ENCODE data around the gene ZNF689. TPM values are rescaled to one million over a fixed set of nuclear protein-coding genes. Genes with fewer than 3 reads are reported as not detected.
A peak's percentile ranks its signal among the peaks of the same experiment; 100 is the strongest.

Gene ZNF689
- total and polyA plus RNA-seq, 7 experiments from 2014 or later = 6.8 to 15.6 (median 12.4) TPM

DNA sequence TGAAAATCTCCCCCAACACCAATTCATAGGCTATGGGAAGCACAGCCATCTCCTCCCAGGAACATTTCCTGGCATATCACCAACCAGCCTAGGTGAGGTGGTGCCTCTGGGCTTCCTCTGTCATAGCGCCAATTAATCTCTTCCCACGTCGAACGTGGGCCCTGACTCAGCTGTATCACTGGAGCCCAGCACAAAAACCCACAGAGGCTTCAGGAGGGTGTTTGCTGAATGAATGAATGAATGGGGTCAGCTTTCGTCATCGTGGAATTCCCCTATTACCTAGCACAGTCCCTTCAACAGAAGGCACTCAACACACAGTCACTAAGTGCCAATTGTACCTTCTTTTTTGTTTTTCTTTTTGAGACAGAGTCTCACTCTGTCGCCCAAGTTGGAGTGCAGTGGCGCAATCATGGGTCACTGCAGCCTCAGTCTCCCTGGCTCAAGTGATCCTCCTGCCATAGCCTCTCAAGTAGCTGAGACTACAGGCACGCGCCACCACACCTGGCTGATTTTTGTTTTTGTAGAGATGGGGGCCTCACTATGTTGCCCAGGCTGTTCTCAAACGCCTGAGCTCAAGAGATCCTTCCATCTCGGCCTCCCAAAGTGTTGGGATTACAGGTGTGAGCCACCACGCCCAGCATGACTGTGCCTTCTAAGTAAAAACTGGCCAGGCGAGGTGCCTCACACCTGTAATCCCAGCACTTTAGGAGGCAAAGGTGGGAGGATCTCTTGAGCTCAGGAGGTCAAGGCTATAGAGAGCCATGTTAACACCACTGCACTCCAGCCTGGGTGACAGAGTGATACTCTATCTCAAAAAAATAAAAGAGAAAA is 42.8 kb downstream of the ZNF689 start:
- H3K9me3 ChIP-seq (ENCODE audit: control insufficient read depth in 2 of 3, low read length in 3 of 3) = no peaks in the 10 kb centered on the region
- H3K27ac Mint-ChIP-seq = peak overlapping the region; percentile 97 to 100 (median 99)
- H3K27me3 ChIP-seq (ENCODE audit: control insufficient read depth in 2 of 2, insufficient read depth in 2 of 2, low read length in 2 of 2) = no peaks in the 10 kb centered on the region
- H3K36me3 Mint-ChIP-seq = peaks cover 0 to 4% (median 0%) of the 10 kb centered on the region in 5 donors
- peaks cover 33 to 37% of the 10 kb centered on the region in 2 donors for H3K4me1 ChIP-seq (ENCODE audit: control insufficient read depth in 2 of 2, insufficient read depth in 2 of 2, low read length in 2 of 2)
- POLR2A ChIA-PET = interaction anchor here (0.6 to 3.2 kb wide), 11 partner anchors 9 to 185 kb away, joined by 3 to 18 read pairs (median 6); partner anchors contain the start of genes DCTPP1, SEPTIN1, ZNF747 and ZNF764
- H3K27me3 Mint-ChIP-seq = no peaks in the 10 kb centered on the region
- DNase-seq (peak in 3 of 9 donors; percentile 22 to 60 (median 58)), ATAC-seq (peak; percentile 5)
- H3K4me3 ChIP-seq (ENCODE audit: low read length) = peak overlapping the region; percentile 9
- H3K27ac ChIP-seq (ENCODE audit: low read depth, low read length) = peak overlapping the region; percentile 85
- H3K4me3 Mint-ChIP-seq = peak overlapping the region in 9 of 10 donors; percentile 71 to 86 (median 84)
- CTCF ChIA-PET = interaction anchor here (0.6 to 1.9 kb wide), 2 partner anchors 10 to 162 kb away, joined by 3 to 5 read pairs; no protein-coding TSS in a partner anchor
- H3K36me3 ChIP-seq (ENCODE audit: control insufficient read depth in 2 of 3, insufficient read depth in 3 of 3, low read length in 3 of 3) = no peaks in the 10 kb centered on the region
- H3K9me3 Mint-ChIP-seq = peaks cover 0 to 2% (median 0%) of the 10 kb centered on the region in 11 donors
- H3K4me1 Mint-ChIP-seq = peaks cover 18 to 57% (median 36%) of the 10 kb centered on the region in 7 donors
- intact Hi-C loops (cut with micrococcal nuclease) = no loop called here

DNA sequence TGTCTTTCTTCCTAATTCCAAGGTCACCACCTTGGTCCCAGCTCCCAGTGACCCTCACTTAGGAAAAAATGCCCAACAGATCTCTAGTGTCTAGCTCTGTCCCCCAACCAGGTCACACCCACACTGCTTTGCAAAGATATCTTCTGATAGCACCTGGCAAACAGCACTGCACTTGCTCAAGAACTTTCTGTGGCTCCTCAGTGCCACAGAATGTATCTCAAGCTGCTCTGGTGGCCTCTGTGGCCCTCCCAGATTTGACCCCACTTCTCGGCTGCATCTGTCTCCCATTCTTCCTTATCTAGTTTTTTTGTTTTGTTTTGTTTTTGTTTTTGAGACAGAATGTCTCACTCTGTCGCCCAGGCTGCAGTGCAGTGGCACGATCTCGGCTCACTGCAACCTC is 43.7 kb downstream of the ZNF689 start:
- intact Hi-C loops (cut with micrococcal nuclease) = no loop called here
- Mint-ChIP-seq H3K4me1 (peaks cover 14 to 51% (median 33%) of the 10 kb centered on the region in 7 donors), H3K9me3 (peaks cover 0 to 2% (median 0%) of the 10 kb centered on the region in 11 donors), H3K4me3 (peak overlapping the region in 1 of 10 donors; percentile 29), H3K27ac (peak overlapping the region; percentile 32 to 99 (median 98)), H3K36me3 (peaks cover 0 to 1% (median 0%) of the 10 kb centered on the region in 5 donors), H3K27me3 (no peaks in the 10 kb centered on the region)
- ATAC-seq (no peak), DNase-seq (no peak)
- ChIA-PET POLR2A (interaction anchor here (0.5 to 3.2 kb wide), 7 partner anchors 9 to 184 kb away, joined by 3 to 18 read pairs (median 4); partner anchors contain the start of genes FBRS, SEPTIN1, ZNF747 and ZNF764), CTCF (interaction anchor here (0.6 to 1.9 kb wide), 2 partner anchors 9 to 102 kb away, joined by 4 to 5 read pairs; no protein-coding TSS in a partner anchor)
- H3K4me3 ChIP-seq (ENCODE audit: low read length) = no peak overlapping the region
- no peaks in the 10 kb centered on the region for H3K9me3 ChIP-seq (ENCODE audit: control insufficient read depth in 2 of 3, low read length in 3 of 3)
- peaks cover 31 to 34% of the 10 kb centered on the region in 2 donors for H3K4me1 ChIP-seq (ENCODE audit: control insufficient read depth in 2 of 2, insufficient read depth in 2 of 2, low read length in 2 of 2)
- no peaks in the 10 kb centered on the region for H3K27me3 ChIP-seq (ENCODE audit: control insufficient read depth in 2 of 2, insufficient read depth in 2 of 2, low read length in 2 of 2)
- H3K27ac ChIP-seq (ENCODE audit: low read depth, low read length) = peak overlapping the region; percentile 85
- no peaks in the 10 kb centered on the region for H3K36me3 ChIP-seq (ENCODE audit: control insufficient read depth in 2 of 3, insufficient read depth in 3 of 3, low read length in 3 of 3)

DNA sequence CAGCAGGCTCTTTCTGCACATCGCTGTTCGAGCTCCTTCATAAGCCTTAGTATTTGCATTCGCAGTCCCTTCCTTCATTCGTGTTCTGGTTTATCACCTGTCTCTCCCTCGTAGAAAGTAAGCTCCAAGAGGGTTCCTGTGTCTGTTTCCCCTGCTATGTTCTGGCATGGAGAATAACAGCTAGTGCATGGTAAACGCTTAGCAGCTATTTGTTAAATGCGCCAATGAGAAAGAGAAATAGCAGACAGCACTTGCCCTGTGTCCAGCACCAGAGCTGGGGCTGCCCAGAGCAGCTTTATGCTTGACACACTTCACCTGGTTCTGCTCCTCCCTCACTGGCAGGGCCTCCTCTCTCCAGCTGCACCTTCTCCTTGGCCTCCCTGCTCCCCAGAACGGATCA is 44.2 kb downstream of the ZNF689 start:
- Histone ChIP-seq H3K9me3 (ENCODE audit: control insufficient read depth in 2 of 3, low read length in 3 of 3) (no peaks in the 10 kb centered on the region), H3K36me3 (ENCODE audit: control insufficient read depth in 2 of 3, insufficient read depth in 3 of 3, low read length in 3 of 3) (no peaks in the 10 kb centered on the region), H3K4me1 (ENCODE audit: control insufficient read depth in 2 of 2, insufficient read depth in 2 of 2, low read length in 2 of 2) (peaks cover 32 to 37% of the 10 kb centered on the region in 2 donors), H3K27me3 (ENCODE audit: control insufficient read depth in 2 of 2, insufficient read depth in 2 of 2, low read length in 2 of 2) (no peaks in the 10 kb centered on the region), H3K4me3 (ENCODE audit: low read length) (no peak overlapping the region), H3K27ac (ENCODE audit: low read depth, low read length) (no peak overlapping the region)
- no peak for ATAC-seq
- ChIA-PET CTCF (interaction anchor here (0.6 to 1.9 kb wide), 2 partner anchors 9 to 384 kb away, joined by 3 to 5 read pairs; no protein-coding TSS in a partner anchor), POLR2A (interaction anchor here (0.5 to 1.8 kb wide), 6 partner anchors 13 to 172 kb away, joined by 3 to 7 read pairs (median 4); partner anchors contain the start of gene FBRS)
- H3K9me3 Mint-ChIP-seq = peaks cover 0 to 2% (median 0%) of the 10 kb centered on the region in 11 donors
- H3K4me1 Mint-ChIP-seq = peaks cover 14 to 53% (median 38%) of the 10 kb centered on the region in 7 donors
- intact Hi-C loops (cut with micrococcal nuclease) = no loop called here
- no peaks in the 10 kb centered on the region for H3K27me3 Mint-ChIP-seq
- peak overlapping the region in 8 of 9 donors; percentile 9 to 99 (median 80) for H3K27ac Mint-ChIP-seq
- peaks cover 0 to 1% (median 0%) of the 10 kb centered on the region in 5 donors for H3K36me3 Mint-ChIP-seq
- DNase-seq = no peak
- no peak overlapping the region for H3K4me3 Mint-ChIP-seq

DNA sequence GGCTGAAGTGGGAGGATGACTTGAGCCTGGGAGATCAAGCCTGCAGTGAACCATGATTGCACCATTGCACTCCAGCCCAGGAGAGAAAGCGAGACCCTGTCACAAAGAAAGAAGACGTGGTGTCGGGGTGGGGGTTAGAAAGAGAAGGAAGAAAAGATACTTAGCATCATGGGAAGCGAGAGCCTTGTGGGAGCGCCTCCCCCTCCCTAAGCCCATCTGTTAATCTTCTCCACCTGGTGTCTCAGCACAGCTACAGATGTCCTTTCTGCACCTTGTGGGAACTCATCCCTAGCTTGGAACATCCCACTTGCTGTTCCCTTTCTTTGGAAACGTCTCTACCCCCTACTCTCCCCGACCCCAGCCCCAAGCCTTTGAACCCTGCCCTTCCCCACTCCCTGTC is 44.7 kb downstream of the ZNF689 start:
- DNase-seq (no peak), ATAC-seq (no peak)
- H3K27ac ChIP-seq (ENCODE audit: low read depth, low read length) = no peak overlapping the region
- peaks cover 0 to 1% (median 0%) of the 10 kb centered on the region in 5 donors for H3K36me3 Mint-ChIP-seq
- H3K4me3 Mint-ChIP-seq = peak overlapping the region in 1 of 10 donors; percentile 49
- H3K36me3 ChIP-seq (ENCODE audit: control insufficient read depth in 2 of 3, insufficient read depth in 3 of 3, low read length in 3 of 3) = no peaks in the 10 kb centered on the region
- ChIA-PET POLR2A (interaction anchor here (0.9 to 1.8 kb wide), 4 partner anchors 13 to 132 kb away, joined by 3 to 4 read pairs (median 4); partner anchors contain the start of gene FBRS), CTCF (interaction anchor here (0.6 to 1.9 kb wide), 2 partner anchors 8 to 383 kb away, joined by 3 to 5 read pairs; no protein-coding TSS in a partner anchor)
- H3K4me1 ChIP-seq (ENCODE audit: control insufficient read depth in 2 of 2, insufficient read depth in 2 of 2, low read length in 2 of 2) = peaks cover 27 to 35% of the 10 kb centered on the region in 2 donors
- peaks cover 14 to 53% (median 40%) of the 10 kb centered on the region in 7 donors for H3K4me1 Mint-ChIP-seq
- H3K27me3 ChIP-seq (ENCODE audit: control insufficient read depth in 2 of 2, insufficient read depth in 2 of 2, low read length in 2 of 2) = no peaks in the 10 kb centered on the region
- no peaks in the 10 kb centered on the region for H3K9me3 ChIP-seq (ENCODE audit: control insufficient read depth in 2 of 3, low read length in 3 of 3)
- intact Hi-C loops (cut with micrococcal nuclease) = no loop called here
- no peak overlapping the region for H3K4me3 ChIP-seq (ENCODE audit: low read length)
- H3K27me3 Mint-ChIP-seq = no peaks in the 10 kb centered on the region
- peak overlapping the region in 3 of 9 donors; percentile 31 to 68 (median 45) for H3K27ac Mint-ChIP-seq
- H3K9me3 Mint-ChIP-seq = peaks cover 0 to 2% (median 0%) of the 10 kb centered on the region in 11 donors

DNA sequence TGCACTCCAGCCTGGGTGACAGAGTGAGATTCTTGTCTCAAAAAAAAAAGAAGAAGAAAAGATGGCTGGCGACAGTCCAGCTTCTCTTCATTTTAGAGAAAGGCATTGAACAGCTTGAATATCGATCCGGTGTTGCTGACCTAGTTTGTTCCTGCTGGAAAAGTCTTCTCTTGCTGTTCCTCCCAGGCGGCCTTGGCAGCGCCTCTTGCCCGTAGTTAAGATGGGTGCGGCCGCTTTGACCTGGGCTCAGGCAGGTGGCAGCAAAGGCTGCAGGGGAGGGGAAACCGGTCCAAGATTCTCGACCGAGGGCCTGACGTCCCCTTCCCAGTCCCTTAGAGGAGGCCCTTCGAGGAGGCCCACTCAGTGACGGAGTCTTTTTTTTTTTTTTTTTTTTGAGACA is 48.2 kb downstream of the ZNF689 start:
- H3K27ac ChIP-seq (ENCODE audit: low read depth, low read length) = peak overlapping the region; percentile 67
- intact Hi-C loops (cut with micrococcal nuclease) = no loop called here
- Mint-ChIP-seq H3K27ac (peak overlapping the region in 6 of 9 donors; percentile 52 to 92 (median 81)), H3K9me3 (peaks cover 0 to 2% (median 0%) of the 10 kb centered on the region in 11 donors), H3K4me1 (peaks cover 14 to 44% (median 30%) of the 10 kb centered on the region in 7 donors), H3K27me3 (no peaks in the 10 kb centered on the region), H3K4me3 (peak overlapping the region in 9 of 10 donors; percentile 77 to 87 (median 84)), H3K36me3 (no peaks in the 10 kb centered on the region)
- peaks cover 0 to 5% (median 0%) of the 10 kb centered on the region in 3 experiments for H3K36me3 ChIP-seq (ENCODE audit: control insufficient read depth in 2 of 3, insufficient read depth in 3 of 3, low read length in 3 of 3)
- no peak for ATAC-seq
- POLR2A ChIA-PET = interaction anchor here (0.6 to 7.6 kb wide), 9 partner anchors 9 to 338 kb away, joined by 3 to 149 read pairs (median 5); partner anchors contain the start of genes DCTPP1, PRR14, ZNF688 and ZNF747
- H3K4me1 ChIP-seq (ENCODE audit: control insufficient read depth in 2 of 2, insufficient read depth in 2 of 2, low read length in 2 of 2) = peaks cover 5 to 10% of the 10 kb centered on the region in 2 donors
- no peaks in the 10 kb centered on the region for H3K9me3 ChIP-seq (ENCODE audit: control insufficient read depth in 2 of 3, low read length in 3 of 3)
- H3K27me3 ChIP-seq (ENCODE audit: control insufficient read depth in 2 of 2, insufficient read depth in 2 of 2, low read length in 2 of 2) = no peaks in the 10 kb centered on the region
- CTCF ChIA-PET = no interaction called here
- no peak overlapping the region for H3K4me3 ChIP-seq (ENCODE audit: low read length)
- DNase-seq = no peak

Measured in naive thymus-derived CD4-positive, alpha-beta T cell (primary cell).